OCI-LY7 (cell line): ENCODE data around the gene FRMPD4. TPM values are rescaled to one million over a fixed set of nuclear protein-coding genes. Genes with fewer than 3 reads are reported as not detected.

Source experiments
- BruUV-seq: library from RNA; stranded (reverse); fragments of 400-500 nt; replicated peaks from 2 replicates; lab custom pipeline; 2021; lab: Mats Ljungman, UMichigan
- CTCF ChIA-PET: fragments of 300-600 bp; sonication (Branson Sonifier 250); formaldehyde crosslinking; loops from one replicate; lab custom pipeline; 2022; ENCODE audit warnings: antibody characterized with exemption; ENCODE audit not compliant: unreplicated experiment; lab: Charles Lee
- POLR2A ChIA-PET: fragments of 300-600 bp; sonication (Branson Sonifier 250); formaldehyde crosslinking; loops from one replicate; lab custom pipeline; 2022; ENCODE audit warnings: antibody characterized with exemption; lab: Charles Lee
- DNase-seq: peaks from one replicate; pipeline ENCODE4 v3.0.0-alpha.2; 2015; ENCODE audit warnings: low spot score
- H2AFZ ChIP-seq: fragments of 200-600 bp; sonication (generic), shearing (Covaris generic); 2 replicates; pipeline ENCODE4 v1.6.1; 2014; ENCODE audit warnings: mild to moderate bottlenecking, antibody characterized with exemption, low read length, moderate library complexity
- H3K27ac ChIP-seq: fragments of 200-600 bp; sonication (generic); 2 replicates; pipeline ENCODE4 v1.5.1; 2014; ENCODE audit warnings: mixed run types, low read depth, mild to moderate bottlenecking, moderate library complexity, low read length, inconsistent platforms; ENCODE audit not compliant: poor library complexity, severe bottlenecking
- H3K36me3 ChIP-seq: fragments of 200-600 bp; sonication (generic); 2 replicates; pipeline ENCODE4 v1.6.1; 2014; ENCODE audit warnings: mild to moderate bottlenecking, antibody characterized with exemption, low read length, moderate library complexity, mixed read lengths; ENCODE audit not compliant: insufficient read depth
- H3K4me1 ChIP-seq: fragments of 200-600 bp; sonication (generic); 2 replicates; pipeline ENCODE4 v1.5.1; 2014; ENCODE audit warnings: mild to moderate bottlenecking, low read length; ENCODE audit not compliant: insufficient read depth, poor library complexity, severe bottlenecking
- H3K4me2 ChIP-seq: fragments of 200-600 bp; sonication (generic); 2 replicates; pipeline ENCODE4 v1.6.1; 2014; ENCODE audit warnings: mild to moderate bottlenecking, low read length
- H3K4me3 ChIP-seq: fragments of 200-600 bp; sonication (generic); 2 replicates; pipeline ENCODE4 v1.5.1; 2014; ENCODE audit warnings: mild to moderate bottlenecking, low read depth, low read length; ENCODE audit not compliant: poor library complexity, severe bottlenecking
- H3K79me2 ChIP-seq: fragments of 200-600 bp; sonication (generic); 2 replicates; pipeline ENCODE4 v1.6.1; 2016; ENCODE audit warnings: low read depth, mild to moderate bottlenecking, low read length, moderate library complexity, mixed read lengths; ENCODE audit not compliant: insufficient read depth
- H3K9me2 ChIP-seq: fragments of 200-600 bp; sonication (generic); 2 replicates; pipeline ENCODE4 v1.6.1; 2016; ENCODE audit warnings: mild to moderate bottlenecking, low read length, mixed read lengths; ENCODE audit not compliant: insufficient read depth
- H3K9me3 ChIP-seq: fragments of 200-600 bp; sonication (generic); 2 replicates; pipeline ENCODE4 v1.6.1; 2014; ENCODE audit warnings: mild to moderate bottlenecking, mixed run types, low read length, mixed read lengths
- H4K20me1 ChIP-seq: fragments of 200-600 bp; sonication (generic); 2 replicates; pipeline ENCODE4 v1.6.1; 2014; ENCODE audit warnings: mild to moderate bottlenecking, antibody characterized with exemption, low read length, moderate library complexity, mixed read lengths; ENCODE audit not compliant: insufficient read depth
- CTCF ChIP-seq: fragments of 200-600 bp; sonication (generic); conservative IDR thresholded peaks from 2 replicates; pipeline ENCODE4 v1.5.1; 2014; ENCODE audit warnings: mild to moderate bottlenecking, antibody characterized with exemption, low read length, moderate library complexity, mixed read lengths
- EZH2phosphoT487 ChIP-seq: fragments of 200-600 bp; sonication (generic); IDR thresholded peaks from 2 replicates; pipeline ENCODE4 v1.6.1; 2018; ENCODE audit warnings: low read depth, borderline replicate concordance, mild to moderate bottlenecking, mixed run types, antibody characterized with exemption, low read length, moderate library complexity, mixed read lengths
- intact Hi-C: fragments of 100-400 bp; cut with micrococcal nuclease; formaldehyde crosslinking; loops from one replicate; pipeline ENCODE4 v1.10.0; 2022; ENCODE audit not compliant: unreplicated experiment
- total RNA-seq, 2 experiments: library from RNA; depleted of rRNA in 1 of 2; stranded (reverse); fragments of >200 nt in 1 of 2; shearing (Covaris generic) in 1 of 2; gene quantifications; 2 replicates each; pipeline ENCODE4 v1.2.3, GENCODE V29; 2014 to 2022

Gene FRMPD4
- total RNA-seq, 2 experiments from 2014 or later = not detected

- TF ChIP-seq EZH2phosphoT487 (no peak), CTCF (no peak)
- DNase-seq = no peak
- Histone ChIP-seq H3K27ac (no peak overlapping the region), H3K79me2 (no peaks in the 10 kb centered on the region), H3K4me2 (no peak overlapping the region), H3K9me3 (no peaks in the 10 kb centered on the region), H3K9me2 (no peaks in the 10 kb centered on the region), H3K4me1 (no peaks in the 10 kb centered on the region), H3K4me3 (no peak overlapping the region), H2AFZ (no peak overlapping the region), H4K20me1 (no peaks in the 10 kb centered on the region), H3K36me3 (no peaks in the 10 kb centered on the region)
- intact Hi-C loops = no loop called here
- CTCF ChIA-PET = no interaction called here
- BruUV-seq = no TSS peak
- POLR2A ChIA-PET = no interaction called here
Measured at GRCh38 chrX:12719837-12720236, 581.6 kb downstream of the FRMPD4 start.

DNA sequence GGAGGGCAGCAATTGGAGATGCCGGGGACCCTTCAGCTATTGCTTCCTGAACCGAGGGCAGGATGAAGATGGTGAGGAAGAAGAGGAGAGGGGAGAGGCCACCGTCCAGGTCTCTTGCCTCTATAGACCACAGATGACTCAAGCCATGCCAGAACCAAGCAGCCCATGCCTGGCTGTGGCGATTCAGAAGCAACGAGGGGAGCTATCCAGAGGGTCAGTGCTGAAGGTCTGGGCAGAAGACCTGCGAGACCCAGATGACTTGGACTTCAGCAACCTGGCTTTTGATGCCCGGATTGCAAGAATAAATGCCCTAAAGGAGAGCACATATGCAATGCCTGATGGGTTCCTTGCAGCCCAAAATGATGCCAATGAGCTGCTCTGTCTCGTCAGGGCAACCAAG lies 582.8 kb downstream of the FRMPD4 start:
- no peaks in the 10 kb centered on the region for H3K4me1 ChIP-seq
- POLR2A ChIA-PET = interaction anchor here (0.5 kb wide), 1 partner anchor 66 kb away, joined by 3 read pairs; no protein-coding TSS in a partner anchor
- BruUV-seq = no TSS peak
- intact Hi-C loops = no loop called here
- TF ChIP-seq EZH2phosphoT487 (no peak), CTCF (no peak)
- H3K36me3 ChIP-seq = no peaks in the 10 kb centered on the region
- H3K9me3 ChIP-seq = no peaks in the 10 kb centered on the region
- no peaks in the 10 kb centered on the region for H3K79me2 ChIP-seq
- no peak overlapping the region for H2AFZ ChIP-seq
- H3K9me2 ChIP-seq = no peaks in the 10 kb centered on the region
- H3K4me2 ChIP-seq = no peak overlapping the region
- no peak overlapping the region for H3K4me3 ChIP-seq
- H3K27ac ChIP-seq = no peak overlapping the region
- DNase-seq = no peak
- no peaks in the 10 kb centered on the region for H4K20me1 ChIP-seq
- CTCF ChIA-PET = no interaction called here

GRCh38 chrX:12722314-12722713 lies 584.0 kb downstream of the FRMPD4 start:
- DNase-seq = no peak
- no peaks in the 10 kb centered on the region for H3K9me2 ChIP-seq
- H3K4me2 ChIP-seq = no peak overlapping the region
- H3K36me3 ChIP-seq = no peaks in the 10 kb centered on the region
- TF ChIP-seq EZH2phosphoT487 (no peak), CTCF (no peak)
- BruUV-seq = no TSS peak
- intact Hi-C loops = no loop called here
- H2AFZ ChIP-seq = no peak overlapping the region
- H3K4me3 ChIP-seq = no peak overlapping the region
- POLR2A ChIA-PET = no interaction called here
- no peak overlapping the region for H3K27ac ChIP-seq
- H4K20me1 ChIP-seq = no peaks in the 10 kb centered on the region
- no peaks in the 10 kb centered on the region for H3K9me3 ChIP-seq
- H3K79me2 ChIP-seq = no peaks in the 10 kb centered on the region
- no peaks in the 10 kb centered on the region for H3K4me1 ChIP-seq
- CTCF ChIA-PET = no interaction called here
